KG1 (cell line): ENCODE results near the gene PCDHGC3.

Experiments used
- DNase-seq: peaks from one replicate; lab custom pipeline; 2025; lab: John Stamatoyannopoulos, UW

Gene PCDHGC3

GRCh38 chr5:141485321-141486055 lies 9.7 kb downstream of the PCDHGC3 start:
- DNase-seq = no peak

- no peak for DNase-seq
These were observed 10.3 kb downstream of the PCDHGC3 start for GRCh38 chr5:141486091-141486490.

- DNase-seq = no peak
These were observed 11.4 kb downstream of the PCDHGC3 start for GRCh38 chr5:141487131-141487530.

GRCh38 chr5:141488591-141489561 lies 13.1 kb downstream of the PCDHGC3 start, which contains the start of gene PCDHGC5:
Gene PCDHGC5 (plus strand): TSS chr5:141489081. CDS start chr5:141489241, 160 bp downstream.
- no peak for DNase-seq

GRCh38 chr5:141489841-141490240 lies 14.1 kb downstream of the PCDHGC3 start:
- DNase-seq = no peak

GRCh38 chr5:141490271-141490670 lies 14.5 kb downstream of the PCDHGC3 start:
- DNase-seq = no peak

- DNase-seq = no peak
These were observed 15.0 kb downstream of the PCDHGC3 start for GRCh38 chr5:141490771-141491170.

- no peak for DNase-seq
These were observed 15.8 kb downstream of the PCDHGC3 start for GRCh38 chr5:141491323-141492167.

GRCh38 chr5:141492168-141492885 lies 16.6 kb downstream of the PCDHGC3 start:
- DNase-seq = no peak

- no peak for DNase-seq
These were observed 18.0 kb downstream of the PCDHGC3 start for GRCh38 chr5:141493500-141494422.

GRCh38 chr5:141494761-141495452 lies 19.1 kb downstream of the PCDHGC3 start:
- no peak for DNase-seq

GRCh38 chr5:141495453-141495811 lies 19.7 kb downstream of the PCDHGC3 start:
- no peak for DNase-seq

- DNase-seq = no peak
These were observed 20.3 kb downstream of the PCDHGC3 start for GRCh38 chr5:141496038-141496437.

GRCh38 chr5:141501761-141502160 lies 26.0 kb downstream of the PCDHGC3 start:
- DNase-seq = no peak

GRCh38 chr5:141503681-141504080 lies 27.9 kb downstream of the PCDHGC3 start:
- no peak for DNase-seq

GRCh38 chr5:141504216-141504615 lies 28.4 kb downstream of the PCDHGC3 start:
- DNase-seq = no peak

GRCh38 chr5:141506381-141507155 lies 30.8 kb downstream of the PCDHGC3 start:
- DNase-seq = no peak

GRCh38 chr5:141507387-141508091 lies 31.8 kb downstream of the PCDHGC3 start:
- DNase-seq = no peak
